Mesendoderm (in vitro differentiated cells): Measurements from ENCODE around the gene HOMER1.
"Not testable (repeated sequence)": the region's sequence is repeated elsewhere in the genome, so short reads cannot be mapped to it uniquely, and the experiment has no call there.

ENCODE experiments used
- DNase-seq: peaks from one replicate; pipeline ENCODE4 v3.0.0; 2013
- H2AK5ac ChIP-seq: 2 replicates; pipeline ENCODE4 v1.6.1; 2013; ENCODE audit warnings: low read length, inconsistent platforms
- H2BK120ac ChIP-seq: 2 replicates; pipeline ENCODE4 v1.6.1; 2013; ENCODE audit warnings: low read depth, mild to moderate bottlenecking, low read length, moderate library complexity, mixed read lengths
- H2BK15ac ChIP-seq: replicated peaks from 2 replicates; pipeline ENCODE4 v1.6.1; 2013; ENCODE audit warnings: low read depth, mild to moderate bottlenecking, moderate library complexity
- H2BK5ac ChIP-seq: 2 replicates; pipeline ENCODE4 v1.6.1; 2013; ENCODE audit warnings: low read length, inconsistent platforms
- H3K18ac ChIP-seq: 2 replicates; pipeline ENCODE4 v1.6.1; 2013; ENCODE audit warnings: mild to moderate bottlenecking, low read length, mixed read lengths
- H3K23ac ChIP-seq: one replicate; pipeline ENCODE4 v1.6.1; 2013; ENCODE audit warnings: low read length
- H3K27ac ChIP-seq: 2 replicates; pipeline ENCODE4 v1.5.1; 2013; ENCODE audit warnings: low read depth, mild to moderate bottlenecking, inconsistent platforms, low read length, moderate library complexity
- H3K27me3 ChIP-seq: 2 replicates; pipeline ENCODE4 v1.6.1; 2013; ENCODE audit warnings: low read length, control low read depth, mild to moderate bottlenecking, inconsistent platforms; ENCODE audit not compliant: insufficient read depth, poor library complexity
- H3K36me3 ChIP-seq: 2 replicates; pipeline ENCODE4 v1.6.1; 2013; ENCODE audit warnings: low read length, inconsistent platforms; ENCODE audit not compliant: control insufficient read depth, insufficient read depth
- H3K4ac ChIP-seq: one replicate; pipeline ENCODE4 v1.6.1; 2013; ENCODE audit warnings: low read depth, mild to moderate bottlenecking, low read length, moderate library complexity
- H3K4me1 ChIP-seq: 2 replicates; pipeline ENCODE4 v1.6.1; 2013; ENCODE audit warnings: low read depth, low read length, inconsistent platforms; ENCODE audit not compliant: control insufficient read depth
- H3K4me2 ChIP-seq: 2 replicates; pipeline ENCODE4 v1.6.1; 2013; ENCODE audit warnings: low read length
- H3K4me3 ChIP-seq: 2 replicates; pipeline ENCODE4 v1.5.1; 2013; ENCODE audit warnings: mild to moderate bottlenecking, low read length
- H3K56ac ChIP-seq: one replicate; pipeline ENCODE4 v1.6.1; 2013; ENCODE audit warnings: low read length
- H3K79me1 ChIP-seq: 2 replicates; pipeline ENCODE4 v1.6.1; 2013; ENCODE audit warnings: low read length, inconsistent platforms
- H3K79me2 ChIP-seq: 2 replicates; pipeline ENCODE4 v1.6.1; 2013; ENCODE audit warnings: mild to moderate bottlenecking, low read length; ENCODE audit not compliant: control insufficient read depth, insufficient read depth
- H3K9ac ChIP-seq: 2 replicates; pipeline ENCODE4 v1.6.1; 2013; ENCODE audit warnings: low read length, inconsistent platforms
- H4K5ac ChIP-seq: one replicate; pipeline ENCODE4 v1.6.1; 2013; ENCODE audit warnings: low read length
- H4K8ac ChIP-seq: one replicate; pipeline ENCODE4 v1.6.1; 2013; ENCODE audit warnings: low read depth, mild to moderate bottlenecking, control low read depth, low read length, moderate library complexity
- WGBS: extraction: QIAGEN DNeasy Blood & Tissue Kit; methylation state at CpG from one replicate; pipeline ENCODE4 v1.1.7; 2013; ENCODE audit warnings: low lambda C conversion rate, missing lambda C conversion rate; ENCODE audit not compliant: insufficient coverage; ENCODE audit errors: extremely low coverage; 5-methylcytosine and 5-hydroxymethylcytosine counted together

Gene HOMER1

GRCh38 chr5:79516331-79516730 lies 2.4 kb upstream of the HOMER1 start:
- not testable (repeated sequence) for H3K23ac ChIP-seq, H3K18ac ChIP-seq, H2BK120ac ChIP-seq, DNase-seq, H3K4ac ChIP-seq, H2BK15ac ChIP-seq, H3K56ac ChIP-seq, H3K36me3 ChIP-seq, H2BK5ac ChIP-seq, H3K27me3 ChIP-seq, H3K4me1 ChIP-seq, H3K27ac ChIP-seq, H3K9ac ChIP-seq, H4K5ac ChIP-seq, H2AK5ac ChIP-seq, H3K79me1 ChIP-seq, H4K8ac ChIP-seq, H3K4me2 ChIP-seq, H3K4me3 ChIP-seq
- no CpG with 5 or more reads among the region's 14 CpGs for WGBS
- peaks cover 16% of the 10 kb centered on the region for H3K79me2 ChIP-seq

GRCh38 chr5:79514391-79515105 lies 614 bp upstream of the HOMER1 start:
- no peak overlapping the region for H2BK5ac ChIP-seq
- H2BK120ac ChIP-seq = peak overlapping the region; percentile 5
- WGBS = no CpG with 5 or more reads among the region's 38 CpGs
- peaks cover 4% of the 10 kb centered on the region for H3K79me1 ChIP-seq
- H3K27me3 ChIP-seq = no peaks in the 10 kb centered on the region
- H3K36me3 ChIP-seq = no peaks in the 10 kb centered on the region
- H3K79me2 ChIP-seq = peaks cover 32% of the 10 kb centered on the region
- H2BK15ac ChIP-seq = no peak overlapping the region
- no peak overlapping the region for H3K4ac ChIP-seq
- peak overlapping the region; percentile 94 for H3K56ac ChIP-seq
- H3K9ac ChIP-seq = peak overlapping the region; percentile 79
- no peak overlapping the region for H4K5ac ChIP-seq
- peaks cover 5% of the 10 kb centered on the region for H3K4me1 ChIP-seq
- peak overlapping the region; percentile 70 for H3K23ac ChIP-seq
- peak overlapping the region; percentile 76 for H3K4me3 ChIP-seq
- peak overlapping the region; percentile 98 for H3K27ac ChIP-seq
- peak; percentile 98 for DNase-seq
- H2AK5ac ChIP-seq = no peak overlapping the region
- peak overlapping the region; percentile 68 for H4K8ac ChIP-seq
- peak overlapping the region; percentile 49 for H3K4me2 ChIP-seq
- H3K18ac ChIP-seq = peak overlapping the region; percentile 95

- no peak overlapping the region for H4K5ac ChIP-seq
- H2AK5ac ChIP-seq = no peak overlapping the region
- no CpG with 5 or more reads among the region's 26 CpGs for WGBS
- no peak overlapping the region for H2BK15ac ChIP-seq
- no peaks in the 10 kb centered on the region for H3K36me3 ChIP-seq
- H3K4me2 ChIP-seq = peak overlapping the region; percentile 58
- peak overlapping the region; percentile 88 for H3K18ac ChIP-seq
- peak overlapping the region; percentile 24 for H2BK5ac ChIP-seq
- peak overlapping the region; percentile 92 for H3K4me3 ChIP-seq
- peaks cover 44% of the 10 kb centered on the region for H3K79me2 ChIP-seq
- peaks cover 16% of the 10 kb centered on the region for H3K4me1 ChIP-seq
- peak overlapping the region; percentile 94 for H3K56ac ChIP-seq
- peaks cover 8% of the 10 kb centered on the region for H3K79me1 ChIP-seq
- H3K27me3 ChIP-seq = no peaks in the 10 kb centered on the region
- H4K8ac ChIP-seq = no peak overlapping the region
- H3K27ac ChIP-seq = peak overlapping the region; percentile 98
- H2BK120ac ChIP-seq = no peak overlapping the region
- DNase-seq = peak; percentile 84
- H3K9ac ChIP-seq = peak overlapping the region; percentile 79
- H3K23ac ChIP-seq = no peak overlapping the region
- H3K4ac ChIP-seq = peak overlapping the region; percentile 70
Measured at GRCh38 chr5:79513308-79513703, 628 bp downstream of the HOMER1 start.

- peak; percentile 66 for DNase-seq
Measured at GRCh38 chr5:79512471-79513307, 1.2 kb downstream of the HOMER1 start.

GRCh38 chr5:79512049-79512448 lies 1.9 kb downstream of the HOMER1 start:
- no peaks in the 10 kb centered on the region for H3K27me3 ChIP-seq
- no peak overlapping the region for H3K18ac ChIP-seq

More at GRCh38 chr5:79512471-79513307, 1.2 kb downstream of the HOMER1 start:
- H3K79me2 ChIP-seq = peaks cover 49% of the 10 kb centered on the region
- no CpG with 5 or more reads among the region's 29 CpGs for WGBS
- no peak overlapping the region for H2BK120ac ChIP-seq
- H3K56ac ChIP-seq = peak overlapping the region; percentile 94
- no peak overlapping the region for H2BK15ac ChIP-seq
- peak overlapping the region; percentile 98 for H3K27ac ChIP-seq
- peak overlapping the region; percentile 79 for H3K9ac ChIP-seq
- H2AK5ac ChIP-seq = no peak overlapping the region
- H3K4ac ChIP-seq = no peak overlapping the region
- H3K27me3 ChIP-seq = no peaks in the 10 kb centered on the region
- peaks cover 16% of the 10 kb centered on the region for H3K4me1 ChIP-seq
- no peak overlapping the region for H3K23ac ChIP-seq
- H3K36me3 ChIP-seq = no peaks in the 10 kb centered on the region
- H4K5ac ChIP-seq = no peak overlapping the region
- no peak overlapping the region for H4K8ac ChIP-seq
- H3K4me2 ChIP-seq = peak overlapping the region; percentile 58
- H3K18ac ChIP-seq = peak overlapping the region; percentile 88
- H2BK5ac ChIP-seq = no peak overlapping the region
- peaks cover 9% of the 10 kb centered on the region for H3K79me1 ChIP-seq
- peak overlapping the region; percentile 92 for H3K4me3 ChIP-seq

More at GRCh38 chr5:79512049-79512448, 1.9 kb downstream of the HOMER1 start:
- H2AK5ac ChIP-seq = no peak overlapping the region
- H3K27ac ChIP-seq = no peak overlapping the region
- peaks cover 16% of the 10 kb centered on the region for H3K4me1 ChIP-seq
- H3K4me3 ChIP-seq = peak overlapping the region; percentile 92
- no CpG with 5 or more reads among the region's 11 CpGs for WGBS
- H3K36me3 ChIP-seq = no peaks in the 10 kb centered on the region
- H3K4me2 ChIP-seq = peak overlapping the region; percentile 58
- no peak overlapping the region for H4K8ac ChIP-seq
- H2BK15ac ChIP-seq = no peak overlapping the region
- no peak overlapping the region for H3K23ac ChIP-seq
- H3K79me1 ChIP-seq = peaks cover 9% of the 10 kb centered on the region
- H4K5ac ChIP-seq = no peak overlapping the region
- H3K79me2 ChIP-seq = peaks cover 50% of the 10 kb centered on the region
- no peak overlapping the region for H2BK120ac ChIP-seq
- no peak for DNase-seq
- no peak overlapping the region for H2BK5ac ChIP-seq
- H3K4ac ChIP-seq = no peak overlapping the region
- peak overlapping the region; percentile 79 for H3K9ac ChIP-seq
- H3K56ac ChIP-seq = peak overlapping the region; percentile 66
